Naive thymus-derived CD4-positive, alpha-beta T cell (primary cell): ENCODE results near the gene CFHR4. TPM values are rescaled to one million over a fixed set of nuclear protein-coding genes. Genes with fewer than 3 reads are reported as not detected.
"Not testable (repeated sequence)": the region's sequence is repeated elsewhere in the genome, so short reads cannot be mapped to it uniquely, and the experiment has no call there.

Experiments used
- ATAC-seq: fragments of 150-1000 bp; cut with Tn5 transposase; 2 replicates; pipeline ENCODE4 v1.10.0; 2021; ENCODE audit warnings: mild to moderate bottlenecking, moderate library complexity
- CTCF ChIA-PET: fragments of 350-600 bp; sonication (Branson Sonifier 250); formaldehyde crosslinking; loops from one replicate; lab custom pipeline; 2021; ENCODE audit warnings: antibody characterized with exemption; lab: Charles Lee
- POLR2A ChIA-PET: fragments of 350-600 bp; sonication (Branson Sonifier 250); formaldehyde crosslinking; loops from one replicate; lab custom pipeline; 2021; ENCODE audit warnings: antibody characterized with exemption, inconsistent platforms; lab: Charles Lee
- DNase-seq, 9 donors: peaks; one replicate each; pipeline versions ENCODE4 v3.0.0 to v3.0.0-alpha.2; 2020 to 2022; ENCODE audit warnings: mixed read lengths in 1 of 9
- H3K27ac ChIP-seq: one replicate; pipeline ENCODE4 v1.7.0; 2013; ENCODE audit warnings: mild to moderate bottlenecking, low read depth, low read length, moderate library complexity
- H3K27me3 ChIP-seq, 2 donors: one replicate each; pipeline ENCODE4 v1.7.0; 2013; ENCODE audit warnings: low read length in 2 of 2, mild to moderate bottlenecking in 2 of 2, moderate library complexity in 2 of 2; ENCODE audit not compliant: control insufficient read depth in 2 of 2, insufficient read depth in 2 of 2
- H3K36me3 ChIP-seq, 3 experiments: 1 replicate in 2 of 3; 2 replicates in 1 of 3; pipeline ENCODE4 v1.7.0; 2013; ENCODE audit warnings: low read length in 3 of 3, mild to moderate bottlenecking in 3 of 3, moderate library complexity in 1 of 3; ENCODE audit not compliant: insufficient read depth in 3 of 3, control insufficient read depth in 2 of 3
- H3K4me1 ChIP-seq, 2 donors: one replicate each; pipeline ENCODE4 v1.7.0; 2013; ENCODE audit warnings: low read length in 2 of 2, mild to moderate bottlenecking in 2 of 2, moderate library complexity in 1 of 2; ENCODE audit not compliant: control insufficient read depth in 2 of 2, insufficient read depth in 2 of 2
- H3K4me3 ChIP-seq: 2 replicates; pipeline ENCODE4 v1.7.0; 2013; ENCODE audit warnings: mild to moderate bottlenecking, low read length
- H3K9me3 ChIP-seq, 3 experiments: 1 replicate in 2 of 3; 2 replicates in 1 of 3; pipeline ENCODE4 v1.7.0; 2013; ENCODE audit warnings: low read length in 3 of 3; ENCODE audit not compliant: control insufficient read depth in 2 of 3
- H3K27ac Mint-ChIP-seq, 9 donors: one replicate each; pipeline ENCODE4 v1.8.0; 2020 to 2022; ENCODE audit warnings: mixed read lengths in 9 of 9, mild to moderate bottlenecking in 8 of 9, moderate library complexity in 5 of 9, inconsistent platforms in 2 of 9
- H3K27me3 Mint-ChIP-seq, 5 donors: one replicate each; pipeline ENCODE4 v1.8.0; 2021 to 2022; ENCODE audit warnings: mixed read lengths in 5 of 5, mild to moderate bottlenecking in 1 of 5
- H3K36me3 Mint-ChIP-seq, 5 donors: one replicate each; pipeline ENCODE4 v1.8.0; 2020 to 2022; ENCODE audit warnings: mixed read lengths in 5 of 5, mild to moderate bottlenecking in 3 of 5, inconsistent platforms in 1 of 5
- H3K4me1 Mint-ChIP-seq, 7 donors: one replicate each; pipeline ENCODE4 v1.8.0; 2020 to 2022; ENCODE audit warnings: mixed read lengths in 7 of 7, mild to moderate bottlenecking in 3 of 7, inconsistent platforms in 1 of 7
- H3K4me3 Mint-ChIP-seq, 10 donors: one replicate each; pipeline ENCODE4 v1.8.0; 2020 to 2022; ENCODE audit warnings: mild to moderate bottlenecking in 10 of 10, mixed read lengths in 10 of 10, moderate library complexity in 6 of 10, inconsistent platforms in 2 of 10
- H3K9me3 Mint-ChIP-seq, 11 donors: one replicate each; pipeline ENCODE4 v1.8.0; 2020 to 2022; ENCODE audit warnings: mixed read lengths in 11 of 11, mild to moderate bottlenecking in 4 of 11, inconsistent platforms in 1 of 11, moderate library complexity in 1 of 11
- intact Hi-C, 2 donors: fragments of 100-400 bp; cut with micrococcal nuclease; formaldehyde crosslinking; loops; one replicate each; pipeline ENCODE4 v1.15.1; 2023
- polyA plus RNA-seq, 2 donors: library from polyadenylated mRNA; unstranded; fragments of 300-500 nt; fragmentation: Illumina TruSeq; gene quantifications; one replicate each; pipeline ENCODE4 v1.2.3, GENCODE V29; 2021
- total RNA-seq, 6 experiments: library from RNA in 5 of 6; stranded (reverse) in 5 of 6; gene quantifications; 1 replicate in 5 of 6; 2 replicates in 1 of 6; pipeline ENCODE4 v1.2.3 and lab custom pipeline; 2021 to 2026

The CFHR4 gene
- total and polyA plus RNA-seq, 7 experiments from 2014 or later: not detected

- H3K27me3 Mint-ChIP-seq, ATAC-seq, H3K9me3 ChIP-seq, H3K4me1 ChIP-seq, H3K4me1 Mint-ChIP-seq, H3K36me3 Mint-ChIP-seq, H3K36me3 ChIP-seq, H3K4me3 ChIP-seq, H3K4me3 Mint-ChIP-seq, CTCF ChIA-PET, intact Hi-C loops, H3K27ac ChIP-seq, H3K27me3 ChIP-seq, POLR2A ChIA-PET, DNase-seq, H3K27ac Mint-ChIP-seq: not testable (repeated sequence)
- peaks cover 0 to 11% (median 0%) of the 10 kb centered on the region in 11 donors for H3K9me3 Mint-ChIP-seq
Measured at GRCh38 chr1:196932853-196933252, 45.0 kb downstream of the CFHR4 start.

DNA sequence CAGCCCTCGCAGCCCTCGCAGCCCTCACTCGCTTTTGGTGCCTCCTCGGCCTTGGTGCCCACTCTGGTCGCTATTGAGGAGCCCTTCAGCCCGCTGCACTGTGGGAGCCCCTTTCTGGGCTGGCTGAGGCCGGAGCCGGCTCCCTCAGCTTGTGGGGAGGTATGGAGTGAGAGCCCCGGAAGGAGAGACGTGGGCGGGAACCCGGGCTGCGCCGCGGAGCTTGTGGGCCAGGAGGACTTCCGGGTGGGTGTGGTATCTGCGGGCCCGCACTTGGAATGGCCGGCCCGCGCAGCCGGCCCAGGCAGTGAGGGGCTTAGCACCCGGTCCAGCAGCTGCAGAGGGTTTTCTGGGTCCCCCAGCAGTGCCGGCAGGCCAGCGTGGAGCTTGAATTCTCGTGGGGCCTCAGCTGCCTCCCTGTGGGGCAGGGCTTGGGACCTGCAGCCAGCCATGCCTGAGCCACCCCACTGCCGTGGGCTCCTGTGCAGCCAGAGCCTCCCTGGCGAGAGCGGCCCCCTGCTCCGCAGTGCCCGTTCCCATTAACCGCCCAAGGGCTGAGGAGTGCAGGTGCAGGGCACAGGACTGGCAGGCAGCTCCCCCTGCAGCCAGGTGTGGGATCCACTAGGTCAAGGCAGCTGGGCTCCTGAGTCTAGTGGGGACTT lies 45.8 kb downstream of the CFHR4 start:
- intact Hi-C loops: no loop called here
- Histone ChIP-seq H3K4me3 (no peak overlapping the region), H3K36me3 (no peaks in the 10 kb centered on the region), H3K4me1 (no peaks in the 10 kb centered on the region), H3K9me3 (no peaks in the 10 kb centered on the region), H3K27me3 (no peaks in the 10 kb centered on the region), H3K27ac (no peak overlapping the region)
- ChIA-PET POLR2A (no interaction called here), CTCF (no interaction called here)
- ATAC-seq: no peak
- no peak overlapping the region for H3K27ac Mint-ChIP-seq
- no peaks in the 10 kb centered on the region for H3K27me3 Mint-ChIP-seq
- peaks cover 0 to 8% (median 0%) of the 10 kb centered on the region in 11 donors for H3K9me3 Mint-ChIP-seq
- no peak overlapping the region for H3K4me3 Mint-ChIP-seq
- DNase-seq: no peak
- no peaks in the 10 kb centered on the region for H3K36me3 Mint-ChIP-seq
- H3K4me1 Mint-ChIP-seq: no peaks in the 10 kb centered on the region

DNA sequence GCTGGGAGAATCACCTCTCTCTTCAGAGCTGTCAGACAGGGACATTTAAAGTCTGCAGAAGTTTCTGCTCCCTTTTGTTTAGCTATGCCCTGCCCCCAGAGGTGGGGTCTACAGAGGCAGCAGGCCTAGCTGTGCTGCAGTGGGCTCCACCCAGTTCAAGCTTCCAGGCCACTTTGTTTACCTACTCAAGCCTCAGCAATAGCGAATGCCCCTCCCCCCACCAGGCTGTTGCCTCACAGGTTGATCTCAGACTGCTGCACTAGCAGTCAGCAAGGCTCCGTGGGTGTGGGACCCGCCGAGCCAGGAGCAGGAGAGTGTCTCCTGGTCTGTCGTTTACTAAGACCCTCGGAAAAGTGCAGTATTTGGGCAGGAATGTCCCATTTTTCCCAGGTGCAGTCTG lies 53.6 kb downstream of the CFHR4 start:
- H3K27me3 Mint-ChIP-seq, H3K36me3 ChIP-seq, H3K9me3 Mint-ChIP-seq, H3K4me3 ChIP-seq, H3K9me3 ChIP-seq, H3K4me1 ChIP-seq, H3K27ac Mint-ChIP-seq, H3K4me3 Mint-ChIP-seq, CTCF ChIA-PET, H3K27ac ChIP-seq, H3K4me1 Mint-ChIP-seq, H3K36me3 Mint-ChIP-seq, H3K27me3 ChIP-seq, DNase-seq, ATAC-seq, POLR2A ChIA-PET: not testable (repeated sequence)
- intact Hi-C loops: loop anchor here in 1 of 2 donors (10.0 kb wide), 1 partner anchor 127 kb away; the partner anchor contains the start of gene CFHR1

GRCh38 chr1:196943568-196943967 lies 55.7 kb downstream of the CFHR4 start, which contains the start of gene CFHR2:
Gene CFHR2 (plus strand): TSS chr1:196943738. CDS start chr1:196943881, 143 bp downstream.
- not testable (repeated sequence) for H3K4me1 Mint-ChIP-seq, H3K9me3 ChIP-seq
- intact Hi-C loops: loop anchor here in 1 of 2 donors (10.0 kb wide), 1 partner anchor 129 kb away; the partner anchor contains the start of gene CFHR1

GRCh38 chr1:196951711-196952394 lies 64.0 kb downstream of the CFHR4 start:
- H3K4me3 Mint-ChIP-seq: no peak overlapping the region
- Histone ChIP-seq H3K9me3 (no peaks in the 10 kb centered on the region), H3K27ac (no peak overlapping the region), H3K36me3 (no peaks in the 10 kb centered on the region), H3K4me1 (no peaks in the 10 kb centered on the region), H3K27me3 (no peaks in the 10 kb centered on the region), H3K4me3 (no peak overlapping the region)
- ChIA-PET POLR2A (no interaction called here), CTCF (no interaction called here)
- H3K4me1 Mint-ChIP-seq: no peaks in the 10 kb centered on the region
- ATAC-seq (no peak), DNase-seq (no peak)
- H3K27me3 Mint-ChIP-seq: peaks cover 0 to 5% (median 0%) of the 10 kb centered on the region in 5 donors
- no peaks in the 10 kb centered on the region for H3K36me3 Mint-ChIP-seq
- intact Hi-C loops: no loop called here
- no peak overlapping the region for H3K27ac Mint-ChIP-seq
- peaks cover 0 to 6% (median 2%) of the 10 kb centered on the region in 11 donors for H3K9me3 Mint-ChIP-seq

More at GRCh38 chr1:196943568-196943967, 55.7 kb downstream of the CFHR4 start, which contains the start of gene CFHR2:
- POLR2A ChIA-PET, H3K27me3 ChIP-seq, H3K9me3 Mint-ChIP-seq, H3K27ac Mint-ChIP-seq, H3K27me3 Mint-ChIP-seq, H3K4me3 Mint-ChIP-seq, H3K27ac ChIP-seq, H3K4me3 ChIP-seq, ATAC-seq, H3K36me3 ChIP-seq, H3K36me3 Mint-ChIP-seq, CTCF ChIA-PET, H3K4me1 ChIP-seq, DNase-seq: not testable (repeated sequence)

DNA sequence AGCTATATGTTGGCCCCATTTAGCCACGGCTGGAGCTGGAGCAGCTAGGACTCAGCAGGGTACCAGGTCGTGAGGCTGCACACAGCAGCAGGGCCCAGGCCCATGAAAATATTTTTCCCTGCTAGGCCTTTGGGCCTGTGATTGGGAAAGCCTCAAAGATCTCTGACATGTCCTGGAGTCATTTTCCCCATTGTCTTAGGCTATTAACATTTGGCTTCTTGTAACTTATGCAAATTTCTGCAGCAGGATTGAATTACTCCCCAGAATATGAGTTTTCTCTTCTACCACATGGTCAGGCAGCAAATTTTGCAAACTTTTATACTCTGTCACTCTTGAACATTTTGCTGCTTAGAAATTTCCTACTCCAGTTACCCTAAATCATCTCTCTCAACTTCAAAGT lies 66.9 kb downstream of the CFHR4 start:
- Mint-ChIP-seq H3K4me3 (no peak overlapping the region), H3K9me3 (peaks cover 0 to 6% (median 2%) of the 10 kb centered on the region in 11 donors), H3K4me1 (no peaks in the 10 kb centered on the region), H3K36me3 (no peaks in the 10 kb centered on the region), H3K27me3 (peaks cover 0 to 4% (median 0%) of the 10 kb centered on the region in 5 donors), H3K27ac (no peak overlapping the region)
- POLR2A ChIA-PET: no interaction called here
- ATAC-seq (no peak), DNase-seq (no peak)
- Histone ChIP-seq H3K4me3 (no peak overlapping the region), H3K4me1 (no peaks in the 10 kb centered on the region), H3K27me3 (no peaks in the 10 kb centered on the region), H3K27ac (no peak overlapping the region), H3K36me3 (no peaks in the 10 kb centered on the region), H3K9me3 (no peaks in the 10 kb centered on the region)
- intact Hi-C loops: no loop called here
- CTCF ChIA-PET: no interaction called here
